HG02588 (cell line): ENCODE results near the gene STK32B.

ENCODE experiments used
- ATAC-seq: cut with Tn5 transposase; IDR thresholded peaks from one replicate; pipeline ENCODE4 v1.9.1; 2021; ENCODE audit warnings: mild to moderate bottlenecking, moderate library complexity; ENCODE audit not compliant: unreplicated experiment

The STK32B gene

GRCh38 chr4:5462896-5463295 is 411.6 kb downstream of the STK32B start:
- no peak for ATAC-seq

DNA sequence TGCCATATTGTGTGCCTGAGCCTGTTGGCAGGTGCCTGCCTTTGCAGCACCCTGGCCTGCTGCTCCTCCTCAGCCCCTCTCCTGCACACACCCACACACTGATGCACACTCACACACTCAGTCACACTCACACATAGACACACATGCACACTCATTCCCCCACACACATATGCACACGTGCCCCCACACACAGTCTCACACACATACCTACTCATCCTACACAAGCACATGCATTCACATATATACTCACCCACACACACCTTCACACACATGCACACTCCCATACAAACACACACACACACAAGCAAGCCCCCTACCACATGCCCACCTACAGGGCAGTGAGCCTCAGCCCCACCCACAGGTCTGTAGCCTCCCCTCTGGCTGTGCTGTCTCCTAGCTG is 412.1 kb downstream of the STK32B start:
- no peak for ATAC-seq

GRCh38 chr4:5463936-5464650 is 412.8 kb downstream of the STK32B start:
- no peak for ATAC-seq

DNA sequence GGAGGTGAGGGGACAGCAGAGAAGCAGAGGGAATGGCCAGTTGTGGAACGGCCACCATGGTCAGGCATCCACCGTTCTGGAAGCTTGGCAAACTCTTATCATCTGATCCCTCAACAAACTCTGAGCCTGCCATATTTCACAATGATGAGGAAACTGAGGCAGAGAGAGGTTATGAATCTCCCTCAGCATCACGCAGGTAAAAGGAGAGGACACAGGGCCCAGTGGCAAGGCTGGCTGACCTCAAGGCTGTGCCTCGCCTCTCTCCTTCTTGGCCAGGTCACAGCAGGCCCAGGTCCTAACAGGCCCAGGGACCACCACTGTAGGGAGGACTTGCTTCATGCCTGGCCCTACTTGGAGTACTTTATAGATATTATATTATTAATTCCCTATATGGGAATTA is 414.2 kb downstream of the STK32B start:
- ATAC-seq: no peak

DNA sequence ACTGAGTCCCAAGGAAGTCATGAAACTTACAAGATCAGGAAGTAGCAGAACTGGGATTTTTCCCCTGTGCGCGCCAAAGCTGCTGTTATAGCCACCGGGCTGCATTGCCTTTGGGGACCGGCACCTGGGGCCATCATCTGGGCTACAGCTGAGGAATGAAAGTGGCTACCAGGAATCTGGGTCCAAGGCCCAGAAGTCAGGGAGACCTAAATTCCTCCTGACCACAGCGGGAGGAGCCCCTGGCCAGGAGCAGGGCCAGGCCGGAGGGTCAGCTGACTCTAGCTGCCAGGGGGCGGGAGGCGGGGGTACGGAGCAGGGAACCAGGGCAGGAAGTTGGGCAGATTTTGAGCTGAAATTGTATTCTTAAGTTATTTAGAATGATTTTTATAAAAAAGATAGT is 414.7 kb downstream of the STK32B start:
- no peak for ATAC-seq

- ATAC-seq: no peak
Observed at GRCh38 chr4:5467111-5467510, 415.8 kb downstream of the STK32B start.

DNA sequence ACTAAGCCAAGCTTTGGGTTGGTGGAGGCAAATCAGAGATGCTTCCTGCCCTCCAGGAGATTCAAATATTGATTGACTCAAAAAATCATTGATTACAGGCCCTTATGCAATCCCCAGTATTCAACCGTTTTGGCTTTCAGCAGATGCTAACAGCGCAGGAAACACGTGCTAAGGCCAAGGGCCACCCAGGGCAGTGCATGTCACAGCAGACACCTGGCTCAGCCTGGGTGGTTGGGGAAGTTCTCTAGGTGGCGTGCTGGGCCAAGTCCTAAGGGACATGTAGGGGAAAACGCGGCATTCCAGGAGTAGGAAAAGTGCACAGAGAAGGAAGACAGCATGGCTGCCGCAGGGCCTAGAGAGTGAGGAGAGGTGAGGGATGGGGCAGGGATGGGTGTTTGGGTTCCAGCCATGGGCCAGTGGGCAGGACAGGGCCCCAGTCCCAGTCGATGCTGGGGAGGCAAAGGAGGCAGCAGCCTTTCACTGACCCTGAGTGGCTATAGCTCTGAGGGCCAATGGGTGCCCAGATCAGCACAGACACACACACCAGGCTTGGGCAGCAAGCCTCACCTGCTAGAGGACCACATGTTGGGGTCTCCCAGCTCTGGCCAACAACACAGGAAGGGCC is 418.0 kb downstream of the STK32B start:
- ATAC-seq: no peak

- ATAC-seq: no peak
Observed at GRCh38 chr4:5469861-5470260, 418.6 kb downstream of the STK32B start.

DNA sequence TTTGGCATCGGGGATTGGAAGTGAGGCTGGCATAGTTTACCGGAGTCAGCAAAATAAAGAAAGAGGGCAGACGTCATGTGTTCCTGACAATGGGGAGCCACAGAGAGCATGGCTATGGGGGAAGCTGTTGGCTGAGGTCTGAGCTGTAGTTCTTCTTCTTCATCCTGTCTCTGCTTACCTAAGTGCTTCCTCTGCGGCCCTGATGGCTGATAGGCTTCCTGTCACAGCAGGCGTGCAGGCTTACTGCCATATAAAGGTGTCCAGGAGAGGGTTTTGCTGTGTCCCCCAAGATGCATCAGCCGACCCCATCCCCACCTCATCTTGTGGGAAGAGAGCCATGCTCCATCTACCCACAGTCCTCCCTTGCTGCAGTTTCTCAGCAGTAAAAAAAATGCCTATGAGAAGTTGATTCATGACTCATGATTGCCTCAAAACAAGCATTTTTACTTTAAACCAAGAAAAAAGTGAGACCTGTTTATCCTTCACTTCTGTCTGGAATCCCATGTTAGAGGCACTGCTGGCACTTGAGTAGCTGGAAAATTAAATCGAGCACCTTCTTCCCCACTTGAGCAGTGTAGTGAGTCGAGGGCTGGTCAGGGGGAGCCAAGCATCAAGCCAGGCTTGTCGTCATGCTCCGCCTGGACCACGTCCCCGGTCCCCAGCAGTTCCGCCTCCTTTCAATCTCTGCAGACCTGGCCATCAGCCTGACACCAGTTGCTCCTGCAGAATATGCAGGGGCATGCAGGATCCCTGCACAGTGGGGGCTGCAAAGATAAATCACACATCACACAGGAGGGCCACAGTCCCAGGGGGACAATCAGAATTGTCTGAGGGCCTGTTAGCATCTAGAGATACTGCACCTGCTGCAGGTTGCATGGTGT is 419.3 kb downstream of the STK32B start:
- ATAC-seq: no peak

DNA sequence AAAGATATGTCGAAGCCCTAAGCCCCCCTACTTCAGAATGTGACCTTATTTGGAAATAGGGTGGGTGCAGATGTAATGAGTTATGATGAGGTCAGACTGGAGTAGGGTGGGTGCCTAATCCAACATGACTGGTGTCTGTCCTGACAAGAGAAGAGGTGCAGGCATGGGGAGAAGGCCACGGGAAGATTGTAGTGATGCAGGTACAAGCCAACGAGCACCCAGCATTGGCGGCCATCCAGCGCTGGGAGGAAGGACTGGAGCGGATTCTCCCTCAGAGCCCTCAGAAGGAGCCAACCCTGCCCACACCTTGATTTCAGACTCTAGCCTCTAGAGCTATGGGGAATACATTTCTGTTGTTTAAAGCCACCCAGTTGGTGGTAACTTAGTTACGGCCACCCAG is 419.9 kb downstream of the STK32B start:
- no peak for ATAC-seq

GRCh38 chr4:5471691-5472090 is 420.4 kb downstream of the STK32B start:
- no peak for ATAC-seq

GRCh38 chr4:5472160-5472591 is 420.9 kb downstream of the STK32B start:
- ATAC-seq: no peak

- ATAC-seq: no peak
Observed at GRCh38 chr4:5473125-5473524, 421.8 kb downstream of the STK32B start.

DNA sequence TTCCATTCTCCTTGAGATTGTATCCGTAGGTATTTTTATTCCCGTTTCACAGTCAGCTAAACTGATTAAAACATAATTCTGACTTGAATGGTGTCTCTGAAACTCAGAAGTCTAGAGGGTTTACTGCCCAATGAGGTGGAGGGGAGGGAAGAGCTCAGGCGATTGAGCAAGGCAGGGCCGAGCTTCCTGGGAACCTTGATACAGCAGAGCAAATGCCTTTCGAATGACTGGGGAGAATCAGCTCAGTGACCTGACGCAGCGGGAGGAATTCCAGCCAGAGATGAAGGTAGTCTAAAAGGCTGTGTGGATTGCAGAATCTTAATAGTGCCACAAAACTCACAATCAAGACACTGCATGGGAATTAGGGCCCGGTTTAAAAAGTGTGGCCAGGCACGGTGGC is 423.5 kb downstream of the STK32B start:
- ATAC-seq: no peak

DNA sequence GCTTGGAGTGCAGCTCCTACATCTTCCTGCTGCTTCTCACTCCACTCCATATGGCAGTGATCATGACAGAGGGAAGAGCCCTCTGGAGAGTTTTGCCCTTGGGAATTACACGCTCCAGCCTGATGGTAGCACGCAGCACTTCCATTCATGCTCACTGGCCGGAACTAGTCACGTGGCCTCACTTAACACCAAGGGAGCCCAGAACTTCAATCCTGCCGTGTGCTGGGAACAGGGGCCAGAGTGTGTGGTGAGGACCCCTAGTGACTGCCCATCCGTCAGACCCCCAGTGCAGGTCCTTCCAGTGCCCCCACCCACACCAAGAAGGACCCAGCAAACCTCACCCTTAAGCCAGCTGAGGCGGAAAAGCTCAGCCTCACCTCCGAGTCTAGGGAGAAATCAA is 426.3 kb downstream of the STK32B start:
- no peak for ATAC-seq

DNA sequence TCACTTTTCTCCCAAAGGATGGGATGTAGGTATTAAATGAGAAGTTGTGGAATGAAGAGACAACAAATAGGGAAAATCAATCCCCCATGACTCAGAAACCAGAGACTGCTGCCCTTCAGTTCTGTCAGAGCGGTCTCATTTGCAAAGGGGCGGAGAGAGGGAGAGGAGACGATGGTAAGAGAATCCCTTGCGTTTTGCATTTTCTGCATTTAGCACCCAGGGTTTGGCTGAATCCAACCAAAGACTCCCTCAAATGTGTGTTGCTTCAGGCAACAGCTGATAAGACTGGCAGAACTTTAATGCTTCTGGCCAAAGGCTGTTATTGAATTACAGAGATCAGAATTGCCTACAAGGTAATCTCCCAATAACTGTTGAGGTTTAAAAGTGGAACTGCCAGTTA is 426.9 kb downstream of the STK32B start:
- no peak for ATAC-seq

DNA sequence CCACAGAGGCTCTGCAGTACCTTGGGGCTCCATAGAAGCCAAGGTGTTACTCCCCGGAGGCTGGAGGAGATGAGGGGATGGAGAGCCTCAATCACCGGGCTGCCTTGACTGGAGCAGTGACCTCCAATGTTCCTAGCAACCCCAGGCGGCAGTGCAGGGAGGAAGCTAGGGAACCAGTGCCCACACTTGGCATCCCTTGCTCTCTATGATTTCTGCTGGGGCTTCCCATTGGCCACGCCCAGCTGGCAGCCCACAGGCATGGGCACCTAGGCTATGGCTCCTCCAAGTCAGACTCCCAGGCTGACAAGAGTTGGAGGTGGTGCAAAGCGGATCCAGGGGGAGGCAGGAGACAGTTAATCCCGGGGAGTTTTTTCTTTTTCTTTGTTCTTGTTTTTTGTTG is 427.4 kb downstream of the STK32B start:
- ATAC-seq: no peak

DNA sequence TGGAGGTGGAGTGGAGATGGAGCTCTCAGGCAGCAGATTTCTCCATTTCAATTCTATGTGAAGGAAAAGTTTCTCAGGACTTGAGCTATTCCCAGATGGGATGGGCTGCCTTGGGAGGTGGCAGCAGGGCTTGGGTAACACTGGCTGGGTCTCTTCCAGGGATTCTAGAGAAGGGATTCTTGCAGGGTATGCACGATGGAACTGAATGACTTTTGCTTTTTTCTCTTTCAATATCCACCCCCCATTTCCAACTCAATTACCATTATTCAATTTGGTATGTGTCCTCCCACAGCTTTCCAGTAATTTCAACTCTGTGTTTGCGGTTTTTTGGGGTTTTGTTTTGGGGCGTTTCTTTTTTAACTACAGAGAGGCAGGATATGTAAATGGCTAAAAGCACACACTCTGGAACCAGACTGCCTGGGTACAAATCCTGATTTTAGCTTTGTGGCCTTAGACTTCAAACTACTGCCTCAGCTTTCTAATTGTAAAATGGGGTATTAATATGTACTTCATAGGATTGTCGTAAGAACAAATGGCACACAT is 428.3 kb downstream of the STK32B start:
- no peak for ATAC-seq

GRCh38 chr4:5488413-5488812 is 437.1 kb downstream of the STK32B start:
- ATAC-seq: no peak

DNA sequence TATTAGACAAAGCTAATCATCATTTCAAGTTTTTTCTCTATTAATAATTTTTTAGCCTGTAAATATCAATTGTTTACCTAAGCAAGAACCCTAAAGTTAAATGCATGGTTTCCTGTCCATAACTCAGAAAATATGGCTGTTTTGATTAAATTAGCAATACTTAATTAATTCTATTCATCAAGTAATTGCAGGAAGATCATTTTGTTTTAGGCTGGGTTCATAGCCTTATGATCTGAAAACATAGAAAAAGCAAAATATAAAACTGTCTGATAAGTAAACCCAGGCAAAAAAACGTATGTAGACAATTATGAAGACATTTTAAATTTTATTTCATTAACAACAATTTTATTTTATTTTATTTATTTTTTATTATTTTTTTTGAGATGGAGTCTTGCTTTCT is 438.0 kb downstream of the STK32B start:
- no peak for ATAC-seq

GRCh38 chr4:5497489-5497888 is 446.2 kb downstream of the STK32B start:
- no peak for ATAC-seq

GRCh38 chr4:5500165-5500564 is 448.9 kb downstream of the STK32B start:
- no peak for ATAC-seq
